HG02884 (cell line): Measurements from ENCODE around the gene RAI1.

Experiments used
- ATAC-seq: cut with Tn5 transposase; IDR thresholded peaks from one replicate; pipeline ENCODE4 v1.9.1; 2021; ENCODE audit warnings: mild to moderate bottlenecking, moderate library complexity; ENCODE audit not compliant: unreplicated experiment

Gene RAI1

GRCh38 chr17:17810084-17810894, 129.0 kb downstream of the RAI1 start:
- no peak for ATAC-seq

GRCh38 chr17:17810895-17811248, 129.6 kb downstream of the RAI1 start:
- no peak for ATAC-seq

- ATAC-seq, result no peak
Measured at GRCh38 chr17:17811381-17812210, 130.3 kb downstream of the RAI1 start.

GRCh38 chr17:17812211-17813054, 131.2 kb downstream of the RAI1 start:
- ATAC-seq, result no peak

GRCh38 chr17:17813055-17813724, 131.9 kb downstream of the RAI1 start:
- ATAC-seq, result no peak

GRCh38 chr17:17813725-17814095, 132.5 kb downstream of the RAI1 start:
- no peak for ATAC-seq

- ATAC-seq, result no peak
Measured at GRCh38 chr17:17814162-17815061, 133.2 kb downstream of the RAI1 start.

- no peak for ATAC-seq
Measured at GRCh38 chr17:17815062-17815406, 133.8 kb downstream of the RAI1 start.

GRCh38 chr17:17815436-17816200, 134.4 kb downstream of the RAI1 start:
- ATAC-seq, result no peak

GRCh38 chr17:17816240-17816814, 135.1 kb downstream of the RAI1 start:
- no peak for ATAC-seq

GRCh38 chr17:17816831-17817551, 135.7 kb downstream of the RAI1 start:
- no peak for ATAC-seq

- no peak for ATAC-seq
Measured at GRCh38 chr17:17817552-17817947, 136.3 kb downstream of the RAI1 start.

GRCh38 chr17:17818088-17818526, 136.8 kb downstream of the RAI1 start:
- ATAC-seq, result no peak

GRCh38 chr17:17819111-17819510, 137.9 kb downstream of the RAI1 start:
- ATAC-seq, result no peak

- peak; percentile 47 for ATAC-seq
Measured at GRCh38 chr17:17819561-17819995, 138.3 kb downstream of the RAI1 start.

- no peak for ATAC-seq
Measured at GRCh38 chr17:17820046-17820445, 138.8 kb downstream of the RAI1 start.

GRCh38 chr17:17820463-17821158, 139.4 kb downstream of the RAI1 start:
- no peak for ATAC-seq
